ENCODE results near the gene GRK2.
"Not testable (repeated sequence)": the region's sequence is repeated elsewhere in the genome, so short reads cannot be mapped to it uniquely, and the experiment has no call there.

Gene GRK2

DNA sequence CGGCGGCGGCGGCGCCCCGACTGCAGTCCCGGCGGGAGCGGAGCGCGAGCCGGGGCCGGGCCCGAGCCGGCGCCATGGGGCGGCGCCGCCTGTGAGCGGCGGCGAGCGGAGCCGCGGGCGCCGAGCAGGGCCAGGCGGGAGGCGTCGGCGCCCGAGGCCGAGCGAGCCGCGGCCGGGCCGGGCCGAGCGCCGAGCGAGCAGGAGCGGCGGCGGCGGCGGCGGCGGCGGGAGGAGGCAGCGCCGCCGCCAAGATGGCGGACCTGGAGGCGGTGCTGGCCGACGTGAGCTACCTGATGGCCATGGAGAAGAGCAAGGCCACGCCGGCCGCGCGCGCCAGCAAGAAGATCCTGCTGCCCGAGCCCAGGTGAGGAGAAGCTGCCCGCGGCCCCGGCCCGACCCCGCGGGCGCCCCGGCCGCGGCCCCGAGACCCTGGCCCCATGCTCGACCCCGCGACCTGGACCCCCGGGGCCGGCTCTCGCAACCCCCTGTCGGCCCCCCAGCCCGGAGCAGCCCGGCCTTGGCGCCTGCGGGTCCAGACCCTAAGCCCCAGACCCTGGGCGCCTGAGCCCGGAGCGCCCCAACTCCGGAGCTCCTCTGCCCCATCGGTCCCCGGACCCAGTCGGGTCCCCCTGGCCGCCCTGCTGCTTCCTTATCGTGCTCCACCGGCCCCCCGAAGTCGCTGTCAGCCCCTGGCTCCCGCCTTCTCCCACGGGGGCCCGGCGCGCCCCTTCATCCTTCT lies at the start of gene GRK2:
Gene GRK2 (plus strand): TSS at position 25 of the 739 bp plus-strand sequence. CDS start 227 bp downstream, at position 252.
- peak; percentile 33 for DNase-seq

DNA sequence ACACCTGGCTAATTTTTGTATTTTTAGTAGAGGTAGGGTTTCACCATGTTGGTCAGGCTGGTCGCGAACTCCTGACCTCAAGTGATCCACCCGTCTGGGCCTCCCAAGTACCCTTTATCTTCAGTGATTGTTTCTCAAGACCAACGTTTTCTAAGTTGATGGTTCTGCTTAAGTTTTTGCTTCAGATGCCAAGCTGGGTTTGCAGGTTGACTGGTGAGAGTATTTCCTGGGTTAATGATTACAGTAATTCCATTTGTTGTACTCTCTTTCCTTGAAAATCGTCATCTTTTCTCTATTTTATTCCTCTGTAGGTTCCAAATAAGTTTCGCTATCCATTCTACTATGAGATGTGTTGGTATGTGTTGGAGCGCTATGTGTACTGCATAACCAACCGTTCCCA lies 38.5 kb upstream of the GRK2 start:
- DNase-seq = no peak

GRCh38 chr11:67230406-67230805 lies 35.9 kb upstream of the GRK2 start:
- no peak for DNase-seq

- no peak for DNase-seq
Measured at GRCh38 chr11:67230886-67231285, 35.4 kb upstream of the GRK2 start.

DNA sequence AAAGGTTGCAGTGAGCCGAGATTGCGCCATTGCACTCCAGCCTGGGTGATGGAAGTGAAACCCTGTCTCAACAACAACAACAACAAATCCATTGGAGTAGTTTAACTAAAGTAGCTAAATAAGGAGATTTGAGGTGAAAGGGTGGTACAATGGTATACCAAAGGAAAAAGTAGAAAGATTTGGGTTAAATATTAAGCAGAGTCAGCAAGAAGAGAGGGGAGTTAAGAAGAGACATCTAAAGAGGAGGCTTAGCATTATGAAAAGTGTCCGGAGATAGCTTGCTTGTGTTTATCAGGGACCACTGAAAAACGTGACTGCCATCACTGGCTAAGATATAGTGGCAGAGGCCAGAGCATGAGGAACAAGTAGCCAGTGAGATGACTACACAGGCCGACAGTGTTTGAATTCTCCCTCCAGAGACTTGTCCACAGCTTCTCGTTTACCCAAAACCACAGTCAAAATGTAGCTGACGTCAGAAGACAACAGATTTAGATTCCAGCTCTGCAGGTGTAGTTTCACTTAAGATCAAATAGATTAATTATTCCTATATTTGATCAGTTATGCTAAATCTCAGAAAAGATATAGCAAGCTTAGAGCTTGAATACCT lies 32.6 kb upstream of the GRK2 start:
- DNase-seq = no peak

GRCh38 chr11:67234571-67234970 lies 31.7 kb upstream of the GRK2 start:
- DNase-seq = not testable (repeated sequence)

DNA sequence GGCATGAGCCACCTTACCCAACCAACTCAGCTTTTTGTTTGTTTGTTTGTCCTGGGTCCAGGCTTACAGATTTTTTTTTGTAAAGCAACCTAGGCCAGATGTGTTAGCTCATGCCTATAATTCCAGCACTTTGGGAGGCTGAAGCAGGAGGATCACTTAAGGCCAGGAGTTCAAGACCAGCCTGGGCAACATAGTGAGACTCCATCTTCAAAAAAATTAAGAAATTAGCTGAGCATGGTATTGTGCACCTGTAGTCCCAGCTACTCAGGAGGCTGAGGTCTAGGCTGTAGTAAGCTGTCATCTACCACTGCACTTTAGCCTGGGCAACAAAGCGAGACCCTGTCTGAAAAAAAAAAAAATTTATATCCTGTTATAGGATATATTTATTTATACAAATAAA lies 28.7 kb upstream of the GRK2 start:
- no peak for DNase-seq

- no peak for DNase-seq
Measured at GRCh38 chr11:67238894-67239782, 27.1 kb upstream of the GRK2 start.

- peak; percentile 95 for DNase-seq
Measured at GRCh38 chr11:67239783-67240575, 26.3 kb upstream of the GRK2 start.

DNA sequence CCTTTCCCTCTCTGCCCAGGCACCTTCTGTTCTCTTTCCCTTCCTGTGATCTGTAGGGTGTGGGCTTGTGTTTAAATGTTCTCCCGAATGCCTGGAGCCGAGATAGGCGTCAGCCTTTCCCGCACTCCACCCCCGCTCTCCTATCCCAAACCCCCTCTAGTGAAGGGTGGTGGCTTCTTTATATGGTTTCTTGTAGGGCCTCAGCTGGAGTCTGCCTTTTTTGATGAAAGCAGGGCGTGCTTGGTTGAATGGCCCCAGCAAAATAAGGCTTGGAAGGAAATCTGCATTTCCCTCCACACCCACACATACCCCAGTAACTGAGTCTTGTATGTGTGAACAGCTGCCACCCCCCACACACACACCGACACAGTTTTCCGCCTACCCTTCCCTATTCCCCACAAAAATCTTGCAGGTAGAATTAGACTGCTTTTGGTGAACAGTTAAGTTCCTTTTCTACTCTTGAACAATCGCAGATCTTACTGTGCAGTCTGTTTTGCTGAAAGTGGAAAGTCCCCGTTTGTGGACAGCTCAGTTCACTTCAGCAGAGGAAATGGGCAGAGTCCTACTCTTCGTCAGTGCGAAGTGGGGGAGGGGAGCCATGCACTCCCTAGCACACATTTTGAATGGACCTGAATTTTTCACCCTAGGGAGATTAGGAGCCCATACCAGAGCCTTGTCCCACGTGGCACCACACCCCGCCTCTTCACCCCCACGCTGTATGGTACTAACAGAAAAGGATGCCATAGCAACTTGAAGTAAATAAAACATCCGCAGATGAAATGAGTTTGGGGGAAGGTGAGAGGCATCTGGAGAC lies 25.5 kb upstream of the GRK2 start:
- DNase-seq = peak; percentile 61

- no peak for DNase-seq
Measured at GRCh38 chr11:67242548-67242947, 23.7 kb upstream of the GRK2 start.

DNA sequence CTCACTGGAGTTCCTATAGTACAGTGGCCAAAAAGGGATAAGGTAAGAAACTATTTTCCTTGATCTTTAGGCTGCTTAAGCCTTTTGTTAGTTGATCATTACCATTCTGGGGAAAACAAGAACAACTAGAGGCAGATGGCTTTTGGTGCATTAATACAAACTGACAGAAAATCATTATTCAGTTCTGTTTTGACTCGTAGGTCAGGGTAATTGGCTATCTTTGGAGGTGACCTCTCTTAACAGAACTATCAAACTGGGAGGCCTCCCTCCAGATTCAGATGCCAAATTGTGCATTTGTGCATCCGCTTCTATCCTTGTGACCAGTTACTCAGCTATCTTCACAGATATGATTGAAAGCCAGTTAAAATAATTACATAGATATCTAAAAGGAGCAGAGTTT lies 23.2 kb upstream of the GRK2 start:
- DNase-seq = no peak

- no peak for DNase-seq
Measured at GRCh38 chr11:67245046-67245445, 21.2 kb upstream of the GRK2 start.

- no peak for DNase-seq
Measured at GRCh38 chr11:67247946-67248550, 18.2 kb upstream of the GRK2 start.

DNA sequence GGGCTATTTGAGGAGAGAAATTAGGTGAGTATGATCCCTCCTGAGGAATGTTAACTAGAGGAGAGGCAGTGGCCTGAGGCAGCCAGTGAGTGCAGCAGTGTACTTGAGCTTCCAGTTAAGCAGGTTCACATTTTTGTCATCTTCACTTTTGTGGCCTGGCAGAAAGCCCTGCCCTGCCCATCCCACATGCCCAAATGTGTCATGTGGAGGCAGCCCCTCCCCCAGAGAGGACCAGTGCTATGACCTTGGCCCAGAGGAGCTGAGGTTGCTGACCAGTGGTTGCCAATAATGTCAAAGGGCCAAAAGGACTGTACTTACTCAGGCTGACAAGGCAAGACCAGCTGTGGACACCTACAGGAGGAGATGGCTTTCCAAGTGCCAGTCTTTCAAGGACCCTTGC lies 17.6 kb upstream of the GRK2 start:
- DNase-seq = no peak

DNA sequence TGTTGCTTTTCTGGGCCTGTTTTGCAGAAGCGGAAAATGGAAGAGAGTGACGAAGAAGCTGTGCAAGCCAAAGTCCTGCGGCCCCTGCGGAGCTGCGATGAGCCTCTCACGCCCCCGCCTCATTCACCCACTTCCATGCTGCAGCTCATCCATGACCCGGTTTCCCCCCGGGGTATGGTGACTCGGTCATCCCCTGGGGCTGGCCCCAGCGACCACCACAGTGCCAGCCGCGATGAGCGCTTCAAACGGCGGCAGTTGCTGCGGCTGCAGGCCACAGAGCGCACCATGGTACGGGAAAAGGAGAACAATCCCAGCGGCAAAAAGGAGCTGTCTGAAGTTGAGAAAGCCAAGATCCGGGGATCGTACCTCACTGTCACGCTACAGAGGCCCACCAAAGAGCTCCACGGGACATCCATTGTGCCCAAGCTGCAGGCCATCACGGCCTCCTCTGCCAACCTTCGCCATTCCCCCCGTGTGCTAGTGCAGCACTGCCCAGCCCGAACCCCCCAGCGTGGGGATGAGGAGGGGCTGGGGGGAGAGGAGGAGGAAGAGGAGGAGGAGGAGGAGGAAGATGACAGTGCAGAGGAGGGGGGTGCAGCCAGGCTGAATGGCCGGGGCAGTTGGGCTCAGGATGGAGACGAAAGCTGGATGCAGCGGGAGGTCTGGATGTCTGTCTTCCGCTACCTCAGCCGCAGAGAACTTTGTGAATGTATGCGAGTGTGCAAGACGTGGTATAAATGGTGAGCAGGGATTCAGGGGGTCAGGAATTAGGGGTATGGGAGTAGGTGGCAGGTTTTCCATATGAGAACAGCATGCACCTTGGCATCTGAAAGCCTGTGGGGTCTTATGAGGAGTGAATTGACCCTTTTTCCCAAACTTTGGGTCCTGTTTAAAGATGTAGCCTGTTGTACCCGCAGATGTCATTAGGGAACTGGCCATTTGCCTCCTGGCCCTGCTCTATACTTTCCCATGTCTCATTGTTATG lies 15.9 kb upstream of the GRK2 start:
- no peak for DNase-seq

GRCh38 chr11:67251841-67252240 lies 14.4 kb upstream of the GRK2 start:
- DNase-seq = no peak

DNA sequence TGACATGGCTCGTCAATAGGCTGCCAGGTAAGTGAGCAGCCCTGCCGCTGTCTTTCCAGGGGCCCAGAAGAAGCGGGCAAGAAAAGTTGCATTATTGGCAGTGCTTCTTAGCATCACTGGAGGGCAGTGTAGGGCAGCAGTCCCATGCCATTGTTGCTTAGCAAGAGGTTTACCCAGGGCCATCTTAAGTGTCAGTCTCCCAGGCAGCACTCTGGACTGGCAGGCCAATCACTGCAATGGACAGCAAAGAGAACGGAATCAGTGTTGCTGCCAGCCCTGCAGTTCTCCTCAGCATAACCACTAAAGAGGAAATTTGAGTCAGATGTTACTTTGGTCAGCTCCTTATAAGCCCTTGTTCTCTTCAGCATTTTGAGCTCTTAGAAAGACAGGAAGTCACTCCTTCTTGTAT lies 13.4 kb upstream of the GRK2 start:
- DNase-seq = no peak

DNA sequence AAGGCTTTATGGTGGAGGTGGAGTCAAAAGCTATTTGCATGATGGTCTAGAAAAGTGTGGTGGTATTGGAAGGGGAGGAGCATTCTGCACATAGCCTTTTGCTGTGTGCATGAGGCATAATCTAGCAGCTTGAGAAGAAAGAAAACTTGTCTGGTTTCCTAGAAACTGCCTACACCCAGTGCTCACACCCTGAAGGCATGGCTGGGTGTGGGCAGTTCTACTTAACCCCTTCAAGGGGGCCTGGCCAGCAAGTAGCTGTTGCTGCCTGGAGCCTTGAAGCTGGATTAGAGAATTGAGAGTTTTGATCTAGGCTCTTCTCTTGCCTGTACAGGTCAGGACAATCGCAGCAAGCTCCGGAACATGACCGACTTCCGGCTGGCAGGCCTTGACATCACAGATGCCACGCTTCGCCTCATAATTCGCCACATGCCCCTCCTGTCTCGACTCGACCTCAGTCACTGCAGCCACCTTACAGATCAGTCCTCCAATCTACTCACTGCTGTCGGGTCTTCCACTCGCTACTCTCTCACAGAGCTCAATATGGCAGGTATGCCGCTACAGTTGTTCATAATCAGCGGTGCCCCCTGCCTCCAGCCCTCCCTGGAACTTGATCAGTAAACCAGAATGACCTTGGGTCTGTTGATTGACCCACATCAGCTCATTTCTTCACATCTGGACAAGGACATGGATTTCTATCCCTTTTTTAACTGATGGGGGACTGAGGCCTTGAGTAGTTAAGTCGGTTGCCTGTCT lies 12.2 kb upstream of the GRK2 start:
- no peak for DNase-seq

Data from activated effector memory CD4-positive, alpha-beta T cell treated with Interleukin-2 at 50 U/mL for 16 hours (primary cell).